Measurements from ENCODE around the gene ASB4.
A peak's percentile ranks its signal among the peaks of the same experiment; 100 is the strongest.

ASB4 gene

DNA sequence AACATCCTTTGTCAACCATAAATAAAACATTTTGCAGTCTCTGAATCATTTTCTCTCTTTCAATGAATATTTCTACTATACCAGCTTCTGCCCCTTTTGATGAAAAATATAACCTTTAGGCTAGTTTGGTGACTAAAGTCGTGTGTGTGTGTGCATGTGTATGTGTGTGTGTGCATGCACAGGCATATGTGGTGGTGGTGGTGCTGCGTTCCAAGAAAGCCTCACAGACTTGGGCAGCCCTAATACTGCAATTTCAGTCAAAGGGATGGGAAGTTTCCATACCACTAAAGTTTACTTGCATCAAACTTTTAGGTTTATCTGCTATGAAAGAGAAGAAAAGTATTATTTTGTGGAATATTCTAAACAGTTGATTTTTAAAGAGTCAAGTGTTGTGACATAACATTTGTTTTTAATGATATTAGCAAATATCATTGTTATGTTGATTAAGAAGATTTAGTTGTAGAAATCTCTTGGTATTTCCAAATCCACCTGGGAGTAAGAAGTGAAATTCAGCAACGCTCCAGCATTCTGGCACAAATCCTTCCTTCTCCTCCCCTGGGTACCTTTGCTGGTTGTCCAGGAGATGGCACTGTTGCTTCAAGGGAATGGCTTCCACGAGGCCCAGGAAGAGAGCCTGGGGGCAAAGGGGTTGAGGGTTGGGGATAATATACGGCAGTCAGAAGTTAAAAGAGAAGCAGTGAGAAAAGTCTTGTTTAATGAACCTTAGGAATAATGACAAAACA lies 41.5 kb downstream of the ASB4 start:
- no peaks in the 10 kb centered on the region for H3K36me3 Mint-ChIP-seq (ENCODE audit: low read depth)
- peaks cover 3% of the 10 kb centered on the region for H3K27me3 Mint-ChIP-seq (ENCODE audit: low read depth, poor library complexity)
- peak; percentile 59 for DNase-seq
- H3K27ac Mint-ChIP-seq: no peak overlapping the region
- H3K4me1 Mint-ChIP-seq: peaks cover 35% of the 10 kb centered on the region
- TF ChIP-seq, protein P1, sequence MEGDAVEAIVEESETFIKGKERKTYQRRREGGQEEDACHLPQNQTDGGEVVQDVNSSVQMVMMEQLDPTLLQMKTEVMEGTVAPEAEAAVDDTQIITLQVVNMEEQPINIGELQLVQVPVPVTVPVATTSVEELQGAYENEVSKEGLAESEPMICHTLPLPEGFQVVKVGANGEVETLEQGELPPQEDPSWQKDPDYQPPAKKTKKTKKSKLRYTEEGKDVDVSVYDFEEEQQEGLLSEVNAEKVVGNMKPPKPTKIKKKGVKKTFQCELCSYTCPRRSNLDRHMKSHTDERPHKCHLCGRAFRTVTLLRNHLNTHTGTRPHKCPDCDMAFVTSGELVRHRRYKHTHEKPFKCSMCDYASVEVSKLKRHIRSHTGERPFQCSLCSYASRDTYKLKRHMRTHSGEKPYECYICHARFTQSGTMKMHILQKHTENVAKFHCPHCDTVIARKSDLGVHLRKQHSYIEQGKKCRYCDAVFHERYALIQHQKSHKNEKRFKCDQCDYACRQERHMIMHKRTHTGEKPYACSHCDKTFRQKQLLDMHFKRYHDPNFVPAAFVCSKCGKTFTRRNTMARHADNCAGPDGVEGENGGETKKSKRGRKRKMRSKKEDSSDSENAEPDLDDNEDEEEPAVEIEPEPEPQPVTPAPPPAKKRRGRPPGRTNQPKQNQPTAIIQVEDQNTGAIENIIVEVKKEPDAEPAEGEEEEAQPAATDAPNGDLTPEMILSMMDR (IDR thresholded peaks at IDR 0.05): peak; percentile 94
- no peaks in the 10 kb centered on the region for H3K9me3 Mint-ChIP-seq
- no peak overlapping the region for H3K4me3 Mint-ChIP-seq

DNA sequence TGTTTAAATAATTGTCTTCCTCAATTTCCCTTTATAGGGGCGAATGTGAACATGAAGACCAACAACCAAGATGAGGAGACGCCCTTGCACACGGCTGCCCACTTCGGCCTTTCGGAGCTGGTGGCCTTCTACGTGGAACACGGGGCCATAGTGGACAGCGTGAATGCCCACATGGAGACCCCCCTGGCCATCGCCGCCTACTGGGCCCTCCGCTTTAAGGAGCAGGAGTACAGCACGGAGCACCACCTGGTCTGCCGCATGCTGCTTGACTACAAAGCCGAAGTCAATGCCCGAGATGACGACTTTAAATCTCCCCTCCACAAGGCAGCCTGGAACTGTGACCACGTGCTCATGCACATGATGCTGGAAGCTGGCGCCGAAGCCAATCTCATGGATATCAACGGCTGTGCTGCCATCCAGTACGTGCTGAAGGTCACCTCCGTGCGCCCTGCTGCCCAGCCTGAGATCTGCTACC lies 42.1 kb downstream of the ASB4 start:
- Mint-ChIP-seq H3K27ac (no peak overlapping the region), H3K4me1 (peaks cover 35% of the 10 kb centered on the region), H3K27me3 (ENCODE audit: low read depth, poor library complexity) (peaks cover 3% of the 10 kb centered on the region), H3K4me3 (no peak overlapping the region), H3K36me3 (ENCODE audit: low read depth) (no peaks in the 10 kb centered on the region), H3K9me3 (no peaks in the 10 kb centered on the region)
- no peak for DNase-seq
- TF ChIP-seq, protein P1 (IDR thresholded peaks at IDR 0.05): no peak

DNA sequence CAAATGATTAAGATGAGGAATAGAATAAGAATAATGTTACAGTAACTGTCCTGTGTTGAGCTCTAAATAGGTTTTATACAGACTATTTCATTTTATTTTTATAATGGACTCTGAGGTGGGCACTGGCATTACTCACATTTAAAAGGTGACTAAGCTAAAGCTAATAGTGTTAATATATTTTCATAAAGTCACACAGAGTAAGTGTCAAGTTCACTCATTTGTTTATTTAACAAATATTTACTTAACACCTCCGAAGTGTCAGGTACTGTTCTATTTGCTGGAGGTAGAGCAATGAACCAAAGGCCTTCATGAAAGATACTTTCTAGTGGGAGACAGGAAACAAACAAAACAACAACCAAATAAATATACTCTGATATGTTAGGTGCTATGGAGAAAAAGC lies 44.0 kb downstream of the ASB4 start:
- Mint-ChIP-seq H3K9me3 (no peaks in the 10 kb centered on the region), H3K27ac (no peak overlapping the region), H3K36me3 (ENCODE audit: low read depth) (no peaks in the 10 kb centered on the region), H3K4me3 (no peak overlapping the region), H3K4me1 (peaks cover 35% of the 10 kb centered on the region), H3K27me3 (ENCODE audit: low read depth, poor library complexity) (peaks cover 5% of the 10 kb centered on the region)
- TF ChIP-seq, protein P1 (IDR thresholded peaks at IDR 0.05): no peak
- DNase-seq: no peak

DNA sequence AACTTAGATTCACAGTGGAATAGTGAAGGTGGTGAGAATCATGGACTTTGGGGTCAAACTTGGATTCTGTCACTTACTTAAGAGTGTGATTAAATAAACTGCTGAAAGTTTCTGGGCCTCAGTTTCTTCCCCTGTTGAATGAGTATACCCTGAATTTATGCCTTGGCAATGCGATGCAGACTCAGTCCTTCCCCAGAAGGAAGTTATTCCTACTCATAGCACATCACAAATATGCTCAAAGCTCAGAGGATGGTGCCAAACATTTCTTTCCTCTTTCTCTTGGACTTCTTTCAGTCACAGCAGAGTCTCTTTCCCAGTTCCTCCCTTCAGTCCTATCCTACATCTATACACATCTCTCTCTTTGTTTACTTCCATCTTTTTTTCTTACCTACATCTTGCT lies 45.1 kb downstream of the ASB4 start:
- Mint-ChIP-seq H3K27me3 (ENCODE audit: low read depth, poor library complexity) (peaks cover 5% of the 10 kb centered on the region), H3K4me3 (no peak overlapping the region), H3K9me3 (no peaks in the 10 kb centered on the region), H3K27ac (no peak overlapping the region), H3K36me3 (ENCODE audit: low read depth) (no peaks in the 10 kb centered on the region), H3K4me1 (peaks cover 27% of the 10 kb centered on the region)
- TF ChIP-seq, protein P1 (IDR thresholded peaks at IDR 0.05): no peak
- no peak for DNase-seq

DNA sequence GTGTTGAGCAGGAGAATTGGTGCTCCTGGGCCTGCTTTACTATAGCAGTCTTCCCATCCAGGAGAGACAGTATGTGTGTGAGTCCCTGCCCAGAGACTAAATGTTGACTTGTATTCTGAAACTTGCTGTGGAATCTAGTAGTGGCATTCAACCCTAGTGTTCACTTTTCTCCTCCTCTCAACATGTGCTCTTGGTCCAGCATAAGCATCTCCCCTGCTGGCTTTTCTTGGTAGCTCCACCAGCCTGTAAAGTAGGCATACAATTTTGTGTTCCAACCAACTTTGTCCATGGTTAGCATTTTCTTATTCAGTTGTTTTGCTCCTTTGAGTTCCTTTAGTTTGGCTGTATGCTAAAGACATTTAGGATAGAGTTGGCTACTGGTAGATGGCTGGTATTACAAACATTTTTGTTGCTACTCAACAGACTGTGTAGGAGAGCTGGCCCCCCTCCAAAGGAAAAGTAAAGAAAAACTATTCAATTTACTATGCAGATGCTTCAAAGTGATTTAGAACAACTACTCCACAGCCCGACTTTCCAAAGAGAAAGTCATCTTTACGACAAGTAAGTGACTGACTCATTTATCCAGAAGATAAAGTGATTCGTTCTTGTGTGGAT lies 46.0 kb downstream of the ASB4 start:
- Mint-ChIP-seq H3K27me3 (ENCODE audit: low read depth, poor library complexity) (peaks cover 8% of the 10 kb centered on the region), H3K4me1 (peaks cover 21% of the 10 kb centered on the region)

More for the DNA sequence above, 46.0 kb downstream of the ASB4 start:
- Mint-ChIP-seq H3K36me3 (ENCODE audit: low read depth) (no peaks in the 10 kb centered on the region), H3K27ac (no peak overlapping the region), H3K9me3 (no peaks in the 10 kb centered on the region), H3K4me3 (no peak overlapping the region)
- TF ChIP-seq, protein P1 (IDR thresholded peaks at IDR 0.05): no peak
- no peak for DNase-seq
